Astrocyte (in vitro differentiated cells and primary cell): Measurements from ENCODE around the gene PDE3A.

Source experiments
- EZH2 ChIP-seq: IDR thresholded peaks from 2 replicates; pipeline ENCODE4 v1.6.1; 2012; ENCODE audit warnings: mild to moderate bottlenecking, low read length, inconsistent platforms; ENCODE audit not compliant: insufficient read depth
- TF ChIP-seq, protein P1 (sequence below): IDR thresholded peaks from 2 replicates; pipeline ENCODE4 v1.5.1; 2011; ENCODE audit warnings: low read depth, mild to moderate bottlenecking, inconsistent platforms, low read length, moderate library complexity; ENCODE audit not compliant: insufficient read depth

- TF ChIP-seq, protein P1, sequence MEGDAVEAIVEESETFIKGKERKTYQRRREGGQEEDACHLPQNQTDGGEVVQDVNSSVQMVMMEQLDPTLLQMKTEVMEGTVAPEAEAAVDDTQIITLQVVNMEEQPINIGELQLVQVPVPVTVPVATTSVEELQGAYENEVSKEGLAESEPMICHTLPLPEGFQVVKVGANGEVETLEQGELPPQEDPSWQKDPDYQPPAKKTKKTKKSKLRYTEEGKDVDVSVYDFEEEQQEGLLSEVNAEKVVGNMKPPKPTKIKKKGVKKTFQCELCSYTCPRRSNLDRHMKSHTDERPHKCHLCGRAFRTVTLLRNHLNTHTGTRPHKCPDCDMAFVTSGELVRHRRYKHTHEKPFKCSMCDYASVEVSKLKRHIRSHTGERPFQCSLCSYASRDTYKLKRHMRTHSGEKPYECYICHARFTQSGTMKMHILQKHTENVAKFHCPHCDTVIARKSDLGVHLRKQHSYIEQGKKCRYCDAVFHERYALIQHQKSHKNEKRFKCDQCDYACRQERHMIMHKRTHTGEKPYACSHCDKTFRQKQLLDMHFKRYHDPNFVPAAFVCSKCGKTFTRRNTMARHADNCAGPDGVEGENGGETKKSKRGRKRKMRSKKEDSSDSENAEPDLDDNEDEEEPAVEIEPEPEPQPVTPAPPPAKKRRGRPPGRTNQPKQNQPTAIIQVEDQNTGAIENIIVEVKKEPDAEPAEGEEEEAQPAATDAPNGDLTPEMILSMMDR: no peak
- no peak for TF ChIP-seq EZH2
Measured at GRCh38 chr12:20716037-20716436, 347.7 kb downstream of the PDE3A start.
